K562 (cell line): Measurements from ENCODE around the gene GNAZ. TPM values are rescaled to one million over a fixed set of nuclear protein-coding genes. Genes with fewer than 3 reads are reported as not detected.
A peak's percentile ranks its signal among the peaks of the same experiment; 100 is the strongest.

Experiments used
- ATAC-seq: fragments of 200-7000 bp; cut with Tn5 transposase; 3 replicates; pipeline ENCODE4 v1.9.1; 2020; ENCODE audit warnings: moderate library complexity
- BruUV-seq: library from RNA; stranded (reverse); fragments of 400-500 nt; replicated peaks from 2 replicates; lab custom pipeline; 2021; lab: Mats Ljungman, UMichigan
- CTCF ChIA-PET: fragments of 300-600 bp; formaldehyde crosslinking; extraction: SDS; loops from one replicate; lab custom pipeline; 2021; ENCODE audit warnings: low intra/inter-chr PET ratio; lab: Yijun Ruan, JAX
- POLR2A ChIA-PET: fragments of 300-600, 350-650 bp; sonication (Branson Sonifier 250); formaldehyde crosslinking; extraction: SDS; loops from one replicate; lab custom pipeline; 2021; ENCODE audit warnings: antibody characterized with exemption, inconsistent platforms; lab: Yijun Ruan, JAX
- DNase-seq, 4 experiments: peaks; one replicate each; pipeline versions ENCODE4 v3.0.0 to v3.0.0-alpha.2; 2011 to 2018; ENCODE audit warnings: low spot score in 3 of 4, mixed read lengths in 3 of 4; ENCODE audit errors: extremely low read depth in 1 of 4
- FAIRE-seq: peaks from 2 replicates; lab custom pipeline; 2011; peaks lifted over from hg19 to GRCh38; lab: Jason Lieb, UNC
- H2AFZ ChIP-seq: 2 replicates; pipeline ENCODE4 v1.6.0; 2011; ENCODE audit warnings: low read depth, low read length, control low read depth, inconsistent platforms
- H3K27ac ChIP-seq: fragments of 200-600 bp; 3 replicates; pipeline ENCODE4 v1.8.0; 2011; ENCODE audit warnings: low read depth, mild to moderate bottlenecking, control low read depth, inconsistent platforms, low read length, moderate library complexity, mixed read lengths; ENCODE audit errors: extremely low read depth
- H3K27me3 ChIP-seq, 2 experiments: fragments of 300-600 bp in 1 of 2; 2 replicates in 1 of 2; 3 replicates in 1 of 2; pipeline versions ENCODE4 v1.6.0 to v1.8.0; 2011; ENCODE audit warnings: inconsistent platforms in 2 of 2, low read length in 2 of 2, mild to moderate bottlenecking in 1 of 2, mixed read lengths in 1 of 2, moderate library complexity in 1 of 2; ENCODE audit not compliant: control insufficient read depth in 2 of 2, insufficient read depth in 2 of 2
- H3K36me3 ChIP-seq: fragments of 300-600 bp; 3 replicates; pipeline ENCODE4 v1.8.0; 2011; ENCODE audit warnings: mild to moderate bottlenecking, low read length, inconsistent platforms; ENCODE audit not compliant: control insufficient read depth, insufficient read depth
- H3K4me1 ChIP-seq, 2 experiments: fragments of 200-600 bp in 1 of 2; replicated peaks in 1 of 2; 2 replicates in 1 of 2; 3 replicates in 1 of 2; pipeline versions ENCODE4 v1.5.1 to v1.8.0; 2011; ENCODE audit warnings: inconsistent platforms in 2 of 2, low read length in 2 of 2, mild to moderate bottlenecking in 1 of 2, mixed read lengths in 1 of 2, moderate library complexity in 1 of 2; ENCODE audit not compliant: control insufficient read depth in 2 of 2, insufficient read depth in 2 of 2
- H3K4me2 ChIP-seq: 2 replicates; pipeline ENCODE4 v1.6.1; 2011; ENCODE audit warnings: low read length, control low read depth, inconsistent platforms, mixed read lengths; ENCODE audit not compliant: insufficient read depth
- H3K4me3 ChIP-seq: fragments of 200-600 bp; sonication (generic), shearing (Covaris generic); 2 replicates; pipeline ENCODE4 v1.5.1; 2016; ENCODE audit warnings: control low read depth, inconsistent platforms
- H3K79me2 ChIP-seq: fragments of 200-600 bp; 3 replicates; pipeline ENCODE4 v1.8.0; 2011; ENCODE audit warnings: low read length, inconsistent platforms; ENCODE audit not compliant: control insufficient read depth, insufficient read depth
- H3K9ac ChIP-seq, 2 experiments: 2 replicates each; pipeline versions ENCODE4 v1.6.0 to v1.6.1; 2011; ENCODE audit warnings: low read depth in 2 of 2, low read length in 2 of 2, control low read depth in 1 of 2, inconsistent platforms in 1 of 2, mild to moderate bottlenecking in 1 of 2, mixed read lengths in 1 of 2; ENCODE audit not compliant: insufficient read depth in 1 of 2
- H3K9me1 ChIP-seq: one replicate; pipeline ENCODE4 v1.6.0; 2011; ENCODE audit warnings: inconsistent platforms, mild to moderate bottlenecking, low read length, moderate library complexity; ENCODE audit not compliant: control insufficient read depth, insufficient read depth
- H3K9me3 ChIP-seq: replicated peaks from 2 replicates; pipeline ENCODE4 v1.5.1; 2011; ENCODE audit warnings: low read depth, low read length, inconsistent platforms; ENCODE audit not compliant: control insufficient read depth, insufficient read depth
- H4K20me1 ChIP-seq: replicated peaks from 2 replicates; pipeline ENCODE4 v1.6.1; 2011; ENCODE audit warnings: low read length, inconsistent platforms, mixed read lengths; ENCODE audit not compliant: control insufficient read depth, insufficient read depth
- BHLHE40 ChIP-seq: IDR thresholded peaks from 2 replicates; pipeline ENCODE4 v1.6.1; 2011; ENCODE audit warnings: low read length, improper control_type of control experiment
- DNMT1 ChIP-seq: fragments of 450-650 bp; IDR thresholded peaks from 2 replicates; pipeline ENCODE4 v1.6.1; 2016; ENCODE audit warnings: antibody characterized with exemption, mild to moderate bottlenecking
- JUNB ChIP-seq: fragments of 450-650 bp; formaldehyde crosslinking; conservative IDR thresholded peaks from 2 replicates; pipeline ENCODE4 v1.4.0; 2020; ENCODE audit warnings: mild to moderate bottlenecking
- MED1 ChIP-seq: sonication (generic); formaldehyde crosslinking; IDR thresholded peaks from 2 replicates; pipeline ENCODE4 v1.8.1; 2023; ENCODE audit warnings: missing genetic modification reagents, borderline replicate concordance
- NCOA2 ChIP-seq, 2 experiments: fragments of 450-650 bp; IDR thresholded peaks; 2 replicates each; pipeline ENCODE4 v1.6.1; 2018; ENCODE audit warnings: mild to moderate bottlenecking in 2 of 2, moderate library complexity in 1 of 2; ENCODE audit not compliant: partially characterized antibody in 2 of 2
- ZMIZ1 ChIP-seq, 2 experiments: fragments of 150-350 bp in 1 of 2; IDR thresholded peaks; 2 replicates each; pipeline ENCODE4 v1.6.1; 2012 to 2016; ENCODE audit warnings: low read depth in 2 of 2, low read length in 2 of 2, mild to moderate bottlenecking in 1 of 2, moderate library complexity in 1 of 2
- ZNF780A ChIP-seq: fragments of 250-450 bp; sonication (Bioruptor Pico); IDR thresholded peaks from 2 replicates; pipeline ENCODE4 v1.5.0; 2021; ENCODE audit warnings: mild to moderate bottlenecking
- WGBS: fragments of 100-300 bp; shearing (Covaris generic); methylation state at CpG from one replicate; pipeline ENCODE4 v1.1.6; 2016; ENCODE audit warnings: low coverage, mixed read lengths; ENCODE audit not compliant: insufficient coverage; ENCODE audit errors: missing lambda C conversion rate; 5-methylcytosine and 5-hydroxymethylcytosine counted together
- in situ Hi-C: fragments of 300-500 bp; cut with MboI; formaldehyde crosslinking; loops from 4 replicates; pipeline ENCODE4 v1.15.0; 2018; ENCODE audit warnings: inconsistent platforms, mixed read lengths
- intact Hi-C: fragments of 100-400 bp; cut with micrococcal nuclease; formaldehyde crosslinking; loops from 2 replicates; pipeline ENCODE4 v1.14.2; 2022
- polyA plus RNA-seq, 8 experiments: library from polyadenylated mRNA; depleted of rRNA in 4 of 8; stranded (reverse) in 5 of 8; unstranded in 3 of 8; fragments of >200 nt; fragmentation: Nextera tagmentation in 2 of 8; fragmentation: Illumina TruSeq in 1 of 8; extraction: Ambion mirVana in 2 of 8; extraction: Trizol in 1 of 8; gene quantifications; 2 replicates each; pipeline versions ENCODE4 v1.2.1 to v1.2.3, GENCODE V29; 2011 to 2014; ENCODE audit warnings: inconsistent platforms in 1 of 8, missing spikeins in 1 of 8
- total RNA-seq, 7 experiments: library from RNA; depleted of rRNA in 6 of 7; stranded (reverse); fragments of >200 nt in 6 of 7; fragmentation: Illumina TruSeq in 2 of 7; extraction: Trizol in 2 of 7; gene quantifications; 2 replicates each; pipeline versions ENCODE4 v1.2.1 to v1.2.3, GENCODE V29; 2011 to 2021; ENCODE audit warnings: low replicate concordance in 1 of 7
- TF ChIP-seq, protein P1 (sequence below): fragments of 450-650 bp; formaldehyde crosslinking; IDR thresholded peaks from 2 replicates; pipeline ENCODE4 v1.4.0; 2022; ENCODE audit warnings: missing genetic modification characterization
- TF ChIP-seq, protein P2 (sequence below): fragments of 450-650 bp; IDR thresholded peaks from 2 replicates; pipeline ENCODE4 v1.6.1; 2018; ENCODE audit warnings: mild to moderate bottlenecking, low read depth; ENCODE audit not compliant: partially characterized antibody

The GNAZ gene
- total and polyA plus RNA-seq, 9 of the 15 experiments (the other 6 are each of a cell fraction or from before 2014, with no cell fraction given) = 0.04 to 0.22 (median 0.13) TPM; not detected in 3

- Histone ChIP-seq H3K9me1 (peaks cover 4% of the 10 kb centered on the region), H3K9ac (peak overlapping the region in 1 of 2 experiments; percentile 43; a peak in 2 of 4 replicates), H3K79me2 (no peaks in the 10 kb centered on the region), H4K20me1 (peaks cover 83% of the 10 kb centered on the region), H3K27ac (no peak overlapping the region), H3K36me3 (no peaks in the 10 kb centered on the region), H2AFZ (no peak overlapping the region), H3K27me3 (peaks cover 82 to 98% of the 10 kb centered on the region in 2 experiments), H3K4me2 (no peak overlapping the region), H3K4me1 (peaks cover 4 to 38% of the 10 kb centered on the region in 2 experiments; a peak in 3 of 5 replicates), H3K4me3 (no peak overlapping the region), H3K9me3 (no peaks in the 10 kb centered on the region)
- POLR2A ChIA-PET = interaction anchor here (0.7 to 86.5 kb wide), 18 partner anchors 11 to 473 kb away, joined by 3 to 3476 read pairs (median 5); partner anchors contain the start of genes BCR and RAB36
- in situ Hi-C loops = loop anchor here (25.0 kb wide), 1 partner anchor 429 kb away; the partner anchor contains the start of gene IGLL1
- intact Hi-C loops = no loop called here
- CTCF ChIA-PET = interaction anchor here (0.7 to 3.1 kb wide), 4 partner anchors 23 to 199 kb away, joined by 3 to 16 read pairs (median 5); partner anchors contain the start of gene BCR
- WGBS = 4% methylated on average over 22 of the region's 22 CpGs
- ATAC-seq (no peak), FAIRE-seq (no peak), DNase-seq (peak in 1 of 4 experiments; percentile 60)
- no TSS peak for BruUV-seq
- no peak for TF ChIP-seq JUNB (CRISPR knock-in tag)
- TF ChIP-seq, protein P1, sequence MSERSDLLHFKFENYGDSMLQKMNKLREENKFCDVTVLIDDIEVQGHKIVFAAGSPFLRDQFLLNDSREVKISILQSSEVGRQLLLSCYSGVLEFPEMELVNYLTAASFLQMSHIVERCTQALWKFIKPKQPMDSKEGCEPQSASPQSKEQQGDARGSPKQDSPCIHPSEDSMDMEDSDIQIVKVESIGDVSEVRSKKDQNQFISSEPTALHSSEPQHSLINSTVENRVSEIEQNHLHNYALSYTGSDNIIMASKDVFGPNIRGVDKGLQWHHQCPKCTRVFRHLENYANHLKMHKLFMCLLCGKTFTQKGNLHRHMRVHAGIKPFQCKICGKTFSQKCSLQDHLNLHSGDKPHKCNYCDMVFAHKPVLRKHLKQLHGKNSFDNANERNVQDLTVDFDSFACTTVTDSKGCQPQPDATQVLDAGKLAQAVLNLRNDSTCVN = no peak
- peak; percentile 77 for TF ChIP-seq BHLHE40
- no peak for TF ChIP-seq NCOA2 (IDR thresholded peaks at IDR 0.05; ENCODE audit: partially characterized antibody in 2 of 2)
- TF ChIP-seq ZNF780A (CRISPR knock-in tag) = no peak
- TF ChIP-seq ZMIZ1 (IDR thresholded peaks at IDR 0.05; ENCODE audit: low read depth in 2 of 2, low read length in 2 of 2) = no peak
- TF ChIP-seq DNMT1 = no peak
- no peak for TF ChIP-seq MED1
- TF ChIP-seq, protein P2, sequence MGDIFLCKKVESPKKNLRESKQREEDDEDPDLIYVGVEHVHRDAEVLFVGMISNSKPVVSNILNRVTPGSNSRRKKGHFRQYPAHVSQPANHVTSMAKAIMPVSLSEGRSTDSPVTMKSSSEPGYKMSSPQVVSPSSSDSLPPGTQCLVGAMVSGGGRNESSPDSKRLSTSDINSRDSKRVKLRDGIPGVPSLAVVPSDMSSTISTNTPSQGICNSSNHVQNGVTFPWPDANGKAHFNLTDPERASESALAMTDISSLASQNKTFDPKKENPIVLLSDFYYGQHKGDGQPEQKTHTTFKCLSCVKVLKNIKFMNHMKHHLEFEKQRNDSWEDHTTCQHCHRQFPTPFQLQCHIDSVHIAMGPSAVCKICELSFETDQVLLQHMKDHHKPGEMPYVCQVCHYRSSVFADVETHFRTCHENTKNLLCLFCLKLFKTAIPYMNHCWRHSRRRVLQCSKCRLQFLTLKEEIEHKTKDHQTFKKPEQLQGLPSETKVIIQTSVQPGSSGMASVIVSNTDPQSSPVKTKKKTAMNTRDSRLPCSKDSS = no peak
Observed at GRCh38 chr22:23157560-23158515, 87.5 kb downstream of the GNAZ start.
